AG10803 (cell line): Measurements from ENCODE around the gene HECTD4.
A peak's percentile ranks its signal among the peaks of the same experiment; 100 is the strongest.

Experiments used
- DNase-seq: peaks from one replicate; pipeline ENCODE4 v3.0.0; 2010; ENCODE audit warnings: low read depth
- H3K4me3 ChIP-seq: 2 replicates; pipeline ENCODE4 v1.5.1; 2011; ENCODE audit warnings: mild to moderate bottlenecking, low read length, control low read depth
- TF ChIP-seq, protein P1 (sequence below): conservative IDR thresholded peaks from 2 replicates; pipeline ENCODE4 v1.5.1; 2011; ENCODE audit warnings: mild to moderate bottlenecking, low read length, control low read depth, inconsistent platforms

HECTD4 gene

DNA sequence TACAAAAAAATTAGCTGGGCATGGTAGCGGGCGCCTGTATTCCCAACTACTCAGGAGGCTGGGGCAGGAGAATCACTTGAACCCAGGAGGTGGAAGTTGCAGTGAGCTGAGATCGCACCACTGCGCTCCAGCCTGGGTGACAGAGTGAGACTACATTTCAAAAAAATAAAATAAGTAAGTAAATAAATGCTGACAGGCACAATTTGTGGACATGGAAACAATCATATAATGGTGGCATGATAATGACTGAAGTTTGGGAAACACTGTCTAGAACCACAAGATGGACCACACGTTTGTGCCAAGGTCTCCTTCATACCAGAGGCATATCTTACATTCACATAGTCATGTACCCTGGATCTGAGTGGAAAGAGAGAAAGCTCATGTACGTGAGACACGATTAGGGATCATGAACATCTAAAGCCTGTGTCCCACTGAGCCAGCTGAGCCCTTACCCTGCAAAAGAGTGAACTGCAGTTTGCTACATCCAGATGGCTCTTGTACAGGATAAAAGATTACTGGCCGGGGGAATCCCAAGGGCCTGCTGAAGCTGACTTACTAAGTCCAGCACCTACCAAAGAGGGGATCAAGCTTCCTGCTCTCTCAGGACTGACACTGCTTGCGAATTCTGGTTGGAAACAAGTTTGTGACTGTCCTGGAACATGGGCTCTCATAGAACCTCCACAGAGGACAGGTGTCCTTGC is 194.0 kb downstream of the HECTD4 start:
- no peak overlapping the region for H3K4me3 ChIP-seq
- no peak for DNase-seq
- TF ChIP-seq, protein P1, sequence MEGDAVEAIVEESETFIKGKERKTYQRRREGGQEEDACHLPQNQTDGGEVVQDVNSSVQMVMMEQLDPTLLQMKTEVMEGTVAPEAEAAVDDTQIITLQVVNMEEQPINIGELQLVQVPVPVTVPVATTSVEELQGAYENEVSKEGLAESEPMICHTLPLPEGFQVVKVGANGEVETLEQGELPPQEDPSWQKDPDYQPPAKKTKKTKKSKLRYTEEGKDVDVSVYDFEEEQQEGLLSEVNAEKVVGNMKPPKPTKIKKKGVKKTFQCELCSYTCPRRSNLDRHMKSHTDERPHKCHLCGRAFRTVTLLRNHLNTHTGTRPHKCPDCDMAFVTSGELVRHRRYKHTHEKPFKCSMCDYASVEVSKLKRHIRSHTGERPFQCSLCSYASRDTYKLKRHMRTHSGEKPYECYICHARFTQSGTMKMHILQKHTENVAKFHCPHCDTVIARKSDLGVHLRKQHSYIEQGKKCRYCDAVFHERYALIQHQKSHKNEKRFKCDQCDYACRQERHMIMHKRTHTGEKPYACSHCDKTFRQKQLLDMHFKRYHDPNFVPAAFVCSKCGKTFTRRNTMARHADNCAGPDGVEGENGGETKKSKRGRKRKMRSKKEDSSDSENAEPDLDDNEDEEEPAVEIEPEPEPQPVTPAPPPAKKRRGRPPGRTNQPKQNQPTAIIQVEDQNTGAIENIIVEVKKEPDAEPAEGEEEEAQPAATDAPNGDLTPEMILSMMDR, result no peak

DNA sequence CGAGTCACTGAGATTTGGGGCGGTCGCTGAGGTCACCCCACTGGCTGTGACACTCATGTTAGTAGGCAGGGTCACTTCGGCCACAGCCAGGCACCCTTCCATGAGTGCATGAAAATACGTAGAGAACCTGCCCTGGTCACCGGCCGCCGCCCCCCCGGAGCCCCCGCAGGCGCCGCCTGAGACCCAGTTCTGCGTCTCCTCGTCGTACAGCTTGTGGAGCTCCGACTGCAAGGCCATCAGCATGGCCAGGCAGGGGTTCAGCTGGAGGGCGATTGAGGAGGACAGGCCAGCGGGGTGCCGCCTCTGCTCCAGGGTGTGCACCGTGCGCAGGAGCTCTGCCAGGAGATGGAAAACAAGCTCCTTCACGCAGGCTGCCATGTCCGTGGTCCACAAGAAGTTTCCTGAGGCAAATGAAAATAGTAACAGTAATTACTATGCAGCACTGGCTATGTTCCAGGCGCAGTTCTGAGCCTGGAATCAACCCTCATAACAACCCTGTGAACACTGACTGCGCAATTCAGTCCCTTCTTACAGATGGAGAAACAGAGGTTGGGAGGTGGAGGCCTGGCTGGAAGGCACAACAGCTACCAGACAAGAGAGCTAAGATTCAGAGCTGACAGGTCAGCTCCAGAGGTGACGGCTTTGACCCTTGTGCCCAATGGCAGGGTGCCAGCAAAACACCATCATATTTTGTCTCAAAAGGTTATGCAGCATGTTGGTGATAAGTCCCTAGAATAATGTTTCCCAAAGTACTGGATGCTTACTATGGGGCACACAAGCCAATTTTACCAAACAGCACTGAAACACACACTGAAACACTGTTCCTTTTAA is 196.9 kb downstream of the HECTD4 start:
- TF ChIP-seq, protein P1, result no peak
- no peak for DNase-seq
- no peak overlapping the region for H3K4me3 ChIP-seq

DNA sequence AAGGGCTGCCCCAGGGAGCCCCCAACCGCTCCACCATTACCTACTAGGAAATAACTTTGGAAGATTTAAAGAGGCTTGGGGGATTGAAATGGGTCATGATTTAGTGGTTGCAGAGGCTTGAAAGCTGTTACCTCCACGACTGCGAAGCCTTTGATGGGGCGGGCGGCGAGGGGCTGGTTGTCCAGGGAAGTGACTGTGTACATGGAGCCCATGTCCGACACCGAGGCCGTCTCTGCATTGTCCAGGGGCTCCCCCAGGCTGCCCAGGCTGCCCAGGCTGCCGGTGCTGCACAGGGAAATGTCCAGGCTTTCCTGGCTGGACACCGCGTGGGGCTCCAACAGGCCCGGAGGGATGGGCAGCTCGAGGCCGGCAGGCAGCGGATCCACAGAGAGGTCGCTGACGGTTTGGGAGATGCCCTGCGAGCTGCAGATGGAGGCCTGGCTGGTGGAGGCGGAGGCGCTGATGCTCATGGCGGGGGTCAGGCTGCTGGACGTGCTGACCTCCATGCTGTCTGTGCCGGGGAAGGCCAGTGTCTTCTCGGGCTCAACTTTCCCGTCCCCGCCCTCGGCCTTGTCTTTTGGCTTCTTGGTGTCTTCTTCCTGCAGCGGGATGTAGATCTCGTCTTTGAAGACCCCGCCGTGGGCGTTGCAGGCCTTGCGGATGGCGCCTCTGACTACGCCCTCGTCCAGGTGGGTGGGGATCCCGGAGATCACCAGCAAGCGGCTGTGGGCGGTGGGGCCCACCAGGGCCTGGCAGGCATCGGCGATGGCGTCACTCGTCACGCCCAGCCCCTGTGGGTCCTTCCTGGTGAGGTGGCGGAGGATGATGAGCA is 198.0 kb downstream of the HECTD4 start:
- TF ChIP-seq, protein P1, result no peak
- no peak for DNase-seq
- no peak overlapping the region for H3K4me3 ChIP-seq

DNA sequence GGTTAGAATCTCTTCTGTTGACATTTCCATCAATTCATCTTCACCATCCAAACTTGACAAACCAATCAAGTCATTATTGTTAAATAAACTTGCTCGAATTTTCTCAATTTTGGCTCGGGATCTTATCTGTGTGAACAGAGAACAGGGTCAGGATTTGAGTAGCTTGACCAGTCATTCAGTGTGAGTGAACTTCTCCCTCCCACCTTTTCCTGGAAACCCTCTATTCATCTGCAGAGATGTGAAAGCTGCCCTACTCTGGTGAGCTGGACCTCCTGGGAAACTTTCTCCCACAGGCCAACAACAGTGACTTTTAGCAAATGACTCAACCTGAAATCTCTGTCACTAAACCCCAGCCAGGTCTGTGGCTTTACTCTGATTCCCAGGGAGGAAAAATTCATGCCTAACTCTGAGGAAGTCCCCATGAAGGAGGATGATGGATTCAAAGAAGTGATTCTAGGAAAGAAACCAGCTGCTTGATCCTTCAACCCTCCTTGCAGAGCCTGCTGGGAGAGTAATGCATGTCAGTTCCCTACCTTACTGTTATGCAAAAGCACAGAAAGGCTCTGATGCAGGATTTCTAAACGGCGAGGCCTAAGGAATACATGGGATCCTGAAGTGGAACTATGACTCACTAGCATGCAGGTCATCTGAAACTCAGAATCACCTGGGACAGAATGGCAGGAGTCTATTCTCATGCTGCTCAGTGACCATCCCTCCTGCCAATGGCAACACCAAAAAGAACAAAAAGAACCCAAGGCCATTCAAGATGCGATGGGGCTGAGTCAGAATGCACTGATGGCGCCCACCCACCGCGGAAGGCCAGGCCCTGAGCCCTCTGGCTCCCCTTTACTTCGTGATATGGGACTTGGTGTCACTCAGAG is 198.8 kb downstream of the HECTD4 start:
- peak; percentile 17 for DNase-seq
- H3K4me3 ChIP-seq, result no peak overlapping the region
- TF ChIP-seq, protein P1, result no peak

DNA sequence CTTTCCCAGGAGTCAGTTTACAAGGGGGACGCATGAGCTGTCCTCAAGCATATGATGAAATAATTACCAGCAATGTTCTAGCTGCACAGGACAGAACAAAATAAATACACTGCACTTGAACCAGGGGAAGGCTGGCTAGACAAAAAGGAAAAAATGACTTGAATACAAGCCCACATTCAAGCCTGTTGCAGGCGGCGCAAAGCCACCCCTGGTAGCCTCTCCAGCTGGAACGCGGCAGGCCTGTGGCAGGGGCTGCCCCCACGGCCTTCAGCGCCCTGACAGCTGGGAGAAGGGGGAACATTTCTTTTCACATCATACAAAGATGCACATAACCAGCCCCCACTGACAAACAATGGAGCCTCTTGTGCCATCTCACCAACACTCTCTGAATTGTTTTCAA is 199.7 kb downstream of the HECTD4 start:
- TF ChIP-seq, protein P1, result no peak
- DNase-seq, result peak; percentile 9
- H3K4me3 ChIP-seq, result no peak overlapping the region

DNA sequence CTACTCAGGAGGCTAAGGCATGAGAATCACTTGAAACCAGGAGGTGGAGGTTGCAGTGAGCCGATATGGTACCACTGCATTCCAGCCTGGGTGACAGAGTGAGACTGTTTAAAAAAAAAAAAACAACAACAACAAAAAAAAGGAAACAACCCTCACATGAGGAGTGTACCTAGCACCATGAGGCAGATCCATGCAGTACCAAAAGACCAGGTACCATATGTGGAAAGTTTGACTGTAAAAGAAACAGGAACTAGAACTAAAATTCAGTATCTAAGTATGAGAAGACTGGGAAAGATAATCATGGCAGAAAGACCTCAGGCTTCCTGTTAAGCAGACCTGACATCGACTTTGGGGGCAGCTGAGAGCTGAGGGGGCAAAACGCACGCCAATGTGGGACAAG is 201.8 kb downstream of the HECTD4 start:
- no peak for DNase-seq
- H3K4me3 ChIP-seq, result no peak overlapping the region
- TF ChIP-seq, protein P1, result no peak
